HEK293T (cell line): ENCODE data around the gene ZNF516.

Source experiments
- BHLHE40 ChIP-seq: fragments of 450-650 bp; IDR thresholded peaks from 2 replicates; pipeline ENCODE4 v1.6.1; 2016; ENCODE audit warnings: mild to moderate bottlenecking, moderate library complexity, borderline replicate concordance
- CTBP1 ChIP-seq: fragments of 450-650 bp; IDR thresholded peaks from 2 replicates; pipeline ENCODE4 v1.6.1; 2016; ENCODE audit warnings: borderline replicate concordance
- ELF4 ChIP-seq: fragments of 450-650 bp; IDR thresholded peaks from 2 replicates; pipeline ENCODE4 v1.6.1; 2017; ENCODE audit warnings: antibody characterized with exemption
- FOXK2 ChIP-seq: fragments of 450-650 bp; IDR thresholded peaks from 2 replicates; pipeline ENCODE4 v1.6.1; 2016; ENCODE audit warnings: mild to moderate bottlenecking
- HDGF ChIP-seq: fragments of 450-650 bp; IDR thresholded peaks from 2 replicates; pipeline ENCODE4 v1.6.1; 2017; ENCODE audit warnings: antibody characterized with exemption, borderline replicate concordance
- SP1 ChIP-seq: fragments of 450-650 bp; IDR thresholded peaks from 2 replicates; pipeline ENCODE4 v1.6.1; 2017
- SUZ12 ChIP-seq: fragments of 450-650 bp; IDR thresholded peaks from 2 replicates; pipeline ENCODE4 v1.6.1; 2016; ENCODE audit warnings: mild to moderate bottlenecking
- TARDBP ChIP-seq: fragments of 450-650 bp; IDR thresholded peaks from 2 replicates; pipeline ENCODE4 v1.6.1; 2016
- ZNF384 ChIP-seq: fragments of 450-650 bp; IDR thresholded peaks from 2 replicates; pipeline ENCODE4 v1.6.1; 2016

DNA sequence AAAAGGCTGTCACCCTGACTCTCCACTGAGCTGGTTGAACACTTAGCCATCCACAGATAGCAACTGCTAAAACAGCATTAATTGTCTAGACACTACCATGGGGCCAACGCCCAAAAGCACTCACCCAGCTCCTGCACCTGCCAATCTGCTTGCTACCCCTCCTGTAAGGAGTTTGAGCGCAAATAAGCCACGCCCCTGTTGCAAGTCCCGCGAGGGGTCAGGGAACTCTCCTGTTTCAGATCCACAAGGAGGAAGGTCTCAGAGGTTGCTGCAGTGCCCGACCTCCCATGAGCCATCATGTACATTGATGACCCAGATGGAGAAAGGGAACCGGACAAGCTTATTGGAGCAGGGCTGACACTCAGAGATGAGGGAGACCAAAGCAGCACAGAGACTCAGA lies 106.8 kb downstream of the ZNF516 start:
- no peak for TF ChIP-seq CTBP1
- TF ChIP-seq ZNF384: no peak
- TF ChIP-seq FOXK2: no peak
- TF ChIP-seq SP1: no peak
- TF ChIP-seq BHLHE40: no peak
- no peak for TF ChIP-seq HDGF
- no peak for TF ChIP-seq TARDBP
- TF ChIP-seq ELF4: no peak
- TF ChIP-seq SUZ12: no peak
